Large intestine (tissue), 3 donors: ENCODE measurements around the gene TMEM184B. TPM values are rescaled to one million over a fixed set of nuclear protein-coding genes. Genes with fewer than 3 reads are reported as not detected.

Experiments used
- DNase-seq, 2 donors: peaks; one replicate each; pipeline versions ENCODE4 v3.0.0 to v3.0.0-alpha.2; 2013
- H3K27ac ChIP-seq: one replicate; pipeline ENCODE4 v1.5.1; 2013; ENCODE audit warnings: low read length
- H3K27me3 ChIP-seq: 2 replicates; pipeline ENCODE4 v1.6.1; 2013; ENCODE audit warnings: low read length; ENCODE audit not compliant: control insufficient read depth, insufficient read depth
- H3K36me3 ChIP-seq: 2 replicates; pipeline ENCODE4 v1.6.1; 2013; ENCODE audit warnings: low read length; ENCODE audit not compliant: control insufficient read depth, insufficient read depth
- H3K4me1 ChIP-seq: one replicate; pipeline ENCODE4 v1.6.1; 2013; ENCODE audit warnings: low read length; ENCODE audit not compliant: control insufficient read depth, insufficient read depth
- H3K4me3 ChIP-seq: one replicate; pipeline ENCODE4 v1.5.1; 2013; ENCODE audit warnings: low read length
- H3K9me3 ChIP-seq: one replicate; pipeline ENCODE4 v1.6.1; 2013; ENCODE audit warnings: mild to moderate bottlenecking, low read depth, low read length, moderate library complexity; ENCODE audit not compliant: control insufficient read depth
- WGBS: methylation state at CpG from one replicate; pipeline ENCODE4 v1.1.5; 2013; ENCODE audit warnings: low lambda C conversion rate; ENCODE audit not compliant: insufficient coverage; 5-methylcytosine and 5-hydroxymethylcytosine counted together
- polyA plus RNA-seq: library from polyadenylated mRNA; unstranded; fragments of 120-200 nt; gene quantifications from one replicate; pipeline ENCODE4 v1.2.1, GENCODE V29; 2013

TMEM184B gene
- polyA plus RNA-seq, 1 donor = 56.5 TPM

- Histone ChIP-seq H3K36me3 (peaks cover 38% of the 10 kb centered on the region), H3K27ac (no peak overlapping the region), H3K4me3 (no peak overlapping the region), H3K4me1 (no peaks in the 10 kb centered on the region), H3K27me3 (no peaks in the 10 kb centered on the region), H3K9me3 (peaks cover 11% of the 10 kb centered on the region)
- no peak for DNase-seq
- 100% methylated on average over 1 of the region's 25 CpGs for WGBS
These were observed 22.8 kb downstream of the TMEM184B start for GRCh38 chr22:38249803-38250642.

- Histone ChIP-seq H3K4me3 (no peak overlapping the region), H3K4me1 (no peaks in the 10 kb centered on the region), H3K36me3 (peaks cover 43% of the 10 kb centered on the region), H3K27me3 (no peaks in the 10 kb centered on the region), H3K9me3 (peaks cover 11% of the 10 kb centered on the region), H3K27ac (no peak overlapping the region)
- no CpG with 5 or more reads among the region's 3 CpGs for WGBS
- DNase-seq = no peak
These were observed 23.5 kb downstream of the TMEM184B start for GRCh38 chr22:38249301-38249700.

- no peak overlapping the region for H3K4me3 ChIP-seq
- H3K27me3 ChIP-seq = no peaks in the 10 kb centered on the region
These were observed 24.5 kb downstream of the TMEM184B start for GRCh38 chr22:38248280-38248679.

GRCh38 chr22:38247713-38248112, 25.1 kb downstream of the TMEM184B start:
- no peak for DNase-seq
- peaks cover 12% of the 10 kb centered on the region for H3K4me1 ChIP-seq
- peaks cover 11% of the 10 kb centered on the region for H3K9me3 ChIP-seq
- peaks cover 52% of the 10 kb centered on the region for H3K36me3 ChIP-seq
- H3K27me3 ChIP-seq = no peaks in the 10 kb centered on the region
- H3K27ac ChIP-seq = no peak overlapping the region
- WGBS = no CpG with 5 or more reads among the region's 12 CpGs
- H3K4me3 ChIP-seq = no peak overlapping the region

More at GRCh38 chr22:38248280-38248679, 24.5 kb downstream of the TMEM184B start:
- no CpG with 5 or more reads among the region's 6 CpGs for WGBS
- H3K27ac ChIP-seq = no peak overlapping the region
- H3K9me3 ChIP-seq = peaks cover 11% of the 10 kb centered on the region
- H3K4me1 ChIP-seq = peaks cover 7% of the 10 kb centered on the region
- H3K36me3 ChIP-seq = peaks cover 52% of the 10 kb centered on the region
- DNase-seq = no peak

- H3K4me3 ChIP-seq = no peak overlapping the region
- H3K27ac ChIP-seq = no peak overlapping the region
- peaks cover 11% of the 10 kb centered on the region for H3K9me3 ChIP-seq
- peaks cover 16% of the 10 kb centered on the region for H3K4me1 ChIP-seq
- peaks cover 51% of the 10 kb centered on the region for H3K36me3 ChIP-seq
- no peak for DNase-seq
- no CpG with 5 or more reads among the region's 5 CpGs for WGBS
- no peaks in the 10 kb centered on the region for H3K27me3 ChIP-seq
These were observed 26.1 kb downstream of the TMEM184B start for GRCh38 chr22:38246692-38247091.

GRCh38 chr22:38246046-38246658, 26.7 kb downstream of the TMEM184B start:
- WGBS = no CpG with 5 or more reads among the region's 19 CpGs
- peaks cover 16% of the 10 kb centered on the region for H3K4me1 ChIP-seq

GRCh38 chr22:38244106-38244505, 28.7 kb downstream of the TMEM184B start:
- peaks cover 42% of the 10 kb centered on the region for H3K36me3 ChIP-seq
- H3K9me3 ChIP-seq = no peaks in the 10 kb centered on the region
- H3K4me1 ChIP-seq = peaks cover 24% of the 10 kb centered on the region
- no peak overlapping the region for H3K4me3 ChIP-seq
- H3K27ac ChIP-seq = no peak overlapping the region
- H3K27me3 ChIP-seq = no peaks in the 10 kb centered on the region
- no CpG with 5 or more reads among the region's 4 CpGs for WGBS
- DNase-seq = no peak

More at GRCh38 chr22:38246046-38246658, 26.7 kb downstream of the TMEM184B start:
- Histone ChIP-seq H3K4me3 (no peak overlapping the region), H3K36me3 (peaks cover 51% of the 10 kb centered on the region), H3K9me3 (peaks cover 11% of the 10 kb centered on the region), H3K27me3 (no peaks in the 10 kb centered on the region), H3K27ac (no peak overlapping the region)
- no peak for DNase-seq

- Histone ChIP-seq H3K4me1 (peaks cover 32% of the 10 kb centered on the region), H3K4me3 (no peak overlapping the region), H3K9me3 (no peaks in the 10 kb centered on the region), H3K27ac (peak overlapping the region; percentile 62), H3K27me3 (no peaks in the 10 kb centered on the region), H3K36me3 (peaks cover 45% of the 10 kb centered on the region)
- no CpG with 5 or more reads among the region's 20 CpGs for WGBS
- DNase-seq = peak; percentile 90 to 94
These were observed 29.6 kb downstream of the TMEM184B start for GRCh38 chr22:38243007-38243765.

- peaks cover 35% of the 10 kb centered on the region for H3K4me1 ChIP-seq
These were observed 32.0 kb downstream of the TMEM184B start for GRCh38 chr22:38240734-38241252.

More at GRCh38 chr22:38240734-38241252, 32.0 kb downstream of the TMEM184B start:
- Histone ChIP-seq H3K9me3 (no peaks in the 10 kb centered on the region), H3K27ac (peak overlapping the region; percentile 10), H3K4me3 (no peak overlapping the region), H3K36me3 (peaks cover 42% of the 10 kb centered on the region), H3K27me3 (no peaks in the 10 kb centered on the region)
- WGBS = no CpG with 5 or more reads among the region's 6 CpGs
- DNase-seq = peak; percentile 37 to 71
